K562 (cell line): ENCODE data around the gene HDAC3. TPM values are rescaled to one million over a fixed set of nuclear protein-coding genes. Genes with fewer than 3 reads are reported as not detected.

Experiments used
- ADNP ChIP-seq: fragments of 200-800 bp; sonication (Bioruptor generic); IDR thresholded peaks from 2 replicates; pipeline ENCODE4 v1.6.1; 2016; ENCODE audit warnings: missing genetic modification characterization, missing compliant biosample characterization
- CREBBP ChIP-seq: IDR thresholded peaks from one replicate; pipeline ENCODE4 v1.6.1; 2012; ENCODE audit warnings: low read depth, mild to moderate bottlenecking, control low read depth, inconsistent platforms, low read length
- E2F5 ChIP-seq: sonication (generic); formaldehyde crosslinking; IDR thresholded peaks from 2 replicates; pipeline ENCODE4 v1.8.0; 2022; ENCODE audit warnings: mild to moderate bottlenecking, missing genetic modification reagents
- FOXA3 ChIP-seq, 2 experiments: fragments of 450-650 bp in 1 of 2; sonication (generic) in 1 of 2; formaldehyde crosslinking; IDR thresholded peaks in 1 of 2; conservative IDR thresholded peaks in 1 of 2; 2 replicates each; pipeline versions ENCODE4 v1.4.0 to v1.8.0; 2020 to 2022; ENCODE audit warnings: mild to moderate bottlenecking in 2 of 2, missing genetic modification reagents in 1 of 2
- JUN ChIP-seq, 2 experiments: sonication (generic) in 1 of 2; formaldehyde crosslinking in 1 of 2; IDR thresholded peaks; 2 replicates each; pipeline versions ENCODE4 v1.6.1 to v1.8.0; 2012 to 2022; ENCODE audit warnings: borderline replicate concordance in 2 of 2, mild to moderate bottlenecking in 2 of 2, improper control_type of control experiment in 1 of 2, low read depth in 1 of 2, low read length in 1 of 2, missing genetic modification reagents in 1 of 2
- JUNB ChIP-seq: fragments of 450-650 bp; formaldehyde crosslinking; conservative IDR thresholded peaks from 2 replicates; pipeline ENCODE4 v1.4.0; 2020; ENCODE audit warnings: mild to moderate bottlenecking
- JUND ChIP-seq, 2 experiments: IDR thresholded peaks; 2 replicates in 1 of 2; 3 replicates in 1 of 2; pipeline ENCODE4 v1.6.1; 2011; ENCODE audit warnings: borderline replicate concordance in 2 of 2, low read depth in 2 of 2, low read length in 2 of 2, improper control_type of control experiment in 1 of 2, missing biosample characterization in 1 of 2, missing genetic modification characterization in 1 of 2, missing genetic modification reagents in 1 of 2
- LCOR ChIP-seq: sonication (generic); formaldehyde crosslinking; IDR thresholded peaks from 2 replicates; pipeline ENCODE4 v1.8.0; 2022; ENCODE audit warnings: mild to moderate bottlenecking, missing genetic modification reagents
- MTA1 ChIP-seq: fragments of 450-650 bp; IDR thresholded peaks from 2 replicates; pipeline ENCODE4 v1.6.1; 2017; ENCODE audit warnings: borderline replicate concordance
- RBBP5 ChIP-seq: fragments of 200-600 bp; sonication (generic); IDR thresholded peaks from 2 replicates; pipeline ENCODE4 v1.6.1; 2012; ENCODE audit warnings: borderline replicate concordance, mild to moderate bottlenecking, low read length, control low read depth, inconsistent platforms; ENCODE audit not compliant: insufficient read depth, poor library complexity, severe bottlenecking
- SMARCA4 ChIP-seq: fragments of 450-650 bp; IDR thresholded peaks from 2 replicates; pipeline ENCODE4 v1.6.1; 2016
- SPI1 ChIP-seq: IDR thresholded peaks from 2 replicates; pipeline ENCODE4 v1.6.1; 2011; ENCODE audit warnings: low read depth, low read length, control low read depth, borderline replicate concordance
- TRIM24 ChIP-seq, 2 experiments: fragments of 450-650 bp; IDR thresholded peaks; 2 replicates each; pipeline ENCODE4 v1.6.1; 2016
- TRIM28 ChIP-seq: fragments of 450-650 bp; IDR thresholded peaks from 2 replicates; pipeline ENCODE4 v1.6.1; 2017
- ZBTB11 ChIP-seq, 3 experiments: fragments of 200-800 bp in 1 of 3; fragments of 250-450 bp in 1 of 3; fragments of 450-650 bp in 1 of 3; sonication (Bioruptor Pico) in 1 of 3; sonication (Bioruptor generic) in 1 of 3; formaldehyde crosslinking in 1 of 3; IDR thresholded peaks; 2 replicates each; pipeline versions ENCODE4 v1.6.1 to v1.8.0; 2016 to 2022; ENCODE audit warnings: mild to moderate bottlenecking in 2 of 3, missing genetic modification characterization in 2 of 3, missing compliant biosample characterization in 1 of 3, moderate library complexity in 1 of 3
- ZNF384 ChIP-seq: IDR thresholded peaks from 2 replicates; pipeline ENCODE4 v1.6.1; 2012; ENCODE audit warnings: low read depth, low read length, improper control_type of control experiment
- ZNF395 ChIP-seq: fragments of 200-800 bp; sonication (Bioruptor generic); IDR thresholded peaks from 2 replicates; pipeline ENCODE4 v1.6.1; 2017; ENCODE audit warnings: missing genetic modification characterization, missing compliant biosample characterization
- ZNF780A ChIP-seq: fragments of 250-450 bp; sonication (Bioruptor Pico); IDR thresholded peaks from 2 replicates; pipeline ENCODE4 v1.5.0; 2021; ENCODE audit warnings: mild to moderate bottlenecking
- polyA plus RNA-seq, 8 experiments: library from polyadenylated mRNA; depleted of rRNA in 4 of 8; stranded (reverse) in 5 of 8; unstranded in 3 of 8; fragments of >200 nt; fragmentation: Nextera tagmentation in 2 of 8; fragmentation: Illumina TruSeq in 1 of 8; extraction: Ambion mirVana in 2 of 8; extraction: Trizol in 1 of 8; gene quantifications; 2 replicates each; pipeline versions ENCODE4 v1.2.1 to v1.2.3, GENCODE V29; 2011 to 2014; ENCODE audit warnings: inconsistent platforms in 1 of 8, missing spikeins in 1 of 8
- total RNA-seq, 7 experiments: library from RNA; depleted of rRNA in 6 of 7; stranded (reverse); fragments of >200 nt in 6 of 7; fragmentation: Illumina TruSeq in 2 of 7; extraction: Trizol in 2 of 7; gene quantifications; 2 replicates each; pipeline versions ENCODE4 v1.2.1 to v1.2.3, GENCODE V29; 2011 to 2021; ENCODE audit warnings: low replicate concordance in 1 of 7
- TF ChIP-seq, protein P1 (sequence below): sonication (generic); formaldehyde crosslinking; IDR thresholded peaks from 2 replicates; pipeline ENCODE4 v1.8.1; 2022; ENCODE audit warnings: missing genetic modification reagents

HDAC3 gene
- total and polyA plus RNA-seq, 9 of the 15 experiments (the other 6 are each of a cell fraction or from before 2014, with no cell fraction given), result 89.7 to 191 (median 119) TPM

GRCh38 chr5:141657937-141658545 is 21.4 kb upstream of the HDAC3 start (continued):
- TF ChIP-seq ZBTB11 (CRISPR knock-in tag; IDR thresholded peaks at IDR 0.05) (no peak), CREBBP (no peak), LCOR (0 out of 2 replicates have a peak, but pooled peaks have one; percentile 32), FOXA3 (CRISPR knock-in tag; conservative IDR thresholded peaks at IDR 0.05 in 1 of 2, IDR thresholded peaks at IDR 0.05 in 1 of 2) (no peak), E2F5 (CRISPR knock-in tag) (no peak), ZNF780A (CRISPR knock-in tag) (no peak), MTA1 (no peak), TRIM28 (no peak), JUNB (peak; percentile 69; the same call in 1 of the 2 replicates), RBBP5 (no peak), JUN (IDR thresholded peaks at IDR 0.05; ENCODE audit: borderline replicate concordance, low read depth, low read length) (peak; percentile 99), JUN (CRISPR knock-in tag; IDR thresholded peaks at IDR 0.05; ENCODE audit: borderline replicate concordance) (peak; percentile 88; the same call in 1 of the 2 replicates), ZNF384 (no peak), ADNP (tag) (no peak), SMARCA4 (peak; percentile 74), JUND (IDR thresholded peaks at IDR 0.05; ENCODE audit: borderline replicate concordance, low read depth, low read length) (peak; percentile 95), JUND (tag; IDR thresholded peaks at IDR 0.05; ENCODE audit: borderline replicate concordance, low read depth, low read length) (peak; percentile 92), TRIM24 (IDR thresholded peaks at IDR 0.05) (peak in 1 of 2 experiments; percentile 63; a peak in 2 of 4 replicates), ZNF395 (CRISPR knock-in tag) (no peak), SPI1 (peak; percentile 52)
- TF ChIP-seq, protein P1, sequence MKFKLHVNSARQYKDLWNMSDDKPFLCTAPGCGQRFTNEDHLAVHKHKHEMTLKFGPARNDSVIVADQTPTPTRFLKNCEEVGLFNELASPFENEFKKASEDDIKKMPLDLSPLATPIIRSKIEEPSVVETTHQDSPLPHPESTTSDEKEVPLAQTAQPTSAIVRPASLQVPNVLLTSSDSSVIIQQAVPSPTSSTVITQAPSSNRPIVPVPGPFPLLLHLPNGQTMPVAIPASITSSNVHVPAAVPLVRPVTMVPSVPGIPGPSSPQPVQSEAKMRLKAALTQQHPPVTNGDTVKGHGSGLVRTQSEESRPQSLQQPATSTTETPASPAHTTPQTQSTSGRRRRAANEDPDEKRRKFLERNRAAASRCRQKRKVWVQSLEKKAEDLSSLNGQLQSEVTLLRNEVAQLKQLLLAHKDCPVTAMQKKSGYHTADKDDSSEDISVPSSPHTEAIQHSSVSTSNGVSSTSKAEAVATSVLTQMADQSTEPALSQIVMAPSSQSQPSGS, result peak; percentile 80; the same call in 1 of the 2 replicates
